GM18907 (cell line): Measurements from ENCODE around the gene FGF14.

ENCODE experiments used
- ATAC-seq: cut with Tn5 transposase; IDR thresholded peaks from one replicate; pipeline ENCODE4 v1.9.1; 2021; ENCODE audit warnings: mild to moderate bottlenecking, moderate library complexity; ENCODE audit not compliant: unreplicated experiment

Gene FGF14

GRCh38 chr13:102401766-102402165 lies at the start of gene FGF14:
TSS of gene FGF14 (minus strand) at chr13:102402048.
- ATAC-seq: no peak

DNA sequence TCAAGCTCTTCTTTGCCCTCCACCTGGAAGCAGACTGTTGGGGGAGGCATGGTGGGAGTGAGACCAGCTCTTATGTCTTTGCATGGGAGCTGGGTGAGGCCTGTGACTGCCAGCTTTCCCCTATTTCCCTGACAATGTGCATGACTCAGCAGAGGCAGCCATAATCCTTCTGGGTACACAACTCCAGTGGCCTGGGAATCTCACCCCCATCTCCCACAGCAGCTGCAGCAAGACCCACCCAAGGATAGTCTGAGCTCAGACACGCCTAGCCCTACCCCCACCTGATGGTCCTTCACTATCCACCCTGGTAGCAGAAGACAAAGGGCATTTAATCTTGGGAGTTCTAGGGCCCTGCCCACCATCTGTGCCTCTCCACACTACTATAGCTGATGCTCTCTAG lies 41.4 kb upstream of the FGF14 start:
- no peak for ATAC-seq

DNA sequence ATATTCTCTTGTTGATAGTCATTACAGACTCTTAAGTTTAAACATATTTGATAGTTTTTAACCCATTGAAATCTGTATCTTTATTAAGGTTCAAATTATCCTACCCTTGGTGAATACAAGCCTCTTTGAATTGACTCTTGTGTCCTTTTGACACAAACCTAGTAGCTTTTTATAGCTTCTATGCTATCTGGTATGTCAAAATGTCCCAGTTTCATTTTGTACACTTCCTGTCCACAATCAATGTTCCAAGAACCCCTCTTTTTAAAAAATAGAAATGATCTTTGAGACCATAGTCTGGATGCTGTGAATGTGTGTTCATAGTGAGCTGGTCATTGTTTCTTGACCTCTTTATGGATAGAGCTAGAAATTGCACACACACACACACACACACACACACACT lies 39.2 kb upstream of the FGF14 start:
- peak; percentile 39 for ATAC-seq

- ATAC-seq: peak; percentile 68
Observed at GRCh38 chr13:102440259-102440936, 38.5 kb upstream of the FGF14 start.

- ATAC-seq: no peak
Observed at GRCh38 chr13:102422690-102423089, 20.8 kb upstream of the FGF14 start.

- ATAC-seq: no peak
Observed at GRCh38 chr13:102405499-102406100, 3.8 kb upstream of the FGF14 start.

DNA sequence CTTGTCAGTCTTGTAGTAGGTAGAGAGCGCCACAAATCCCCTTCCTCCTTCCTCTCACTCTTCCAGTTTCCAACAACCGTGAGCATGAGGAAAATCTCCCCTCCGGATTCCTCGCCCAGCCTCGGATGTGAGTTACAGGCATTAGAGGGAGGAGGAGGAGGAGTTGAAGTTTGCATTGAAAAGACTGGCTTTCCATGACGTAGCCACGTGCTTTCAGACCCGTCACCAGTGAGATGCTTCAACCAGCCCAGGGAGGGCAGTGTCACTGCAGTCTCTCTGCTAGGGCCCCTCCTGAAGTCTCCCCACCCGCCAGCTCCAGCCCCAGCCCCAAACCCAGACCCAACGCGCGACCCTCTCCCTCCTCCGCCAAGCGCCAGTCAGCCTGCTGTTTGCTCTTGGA lies 442 bp upstream of the FGF14 start:
- ATAC-seq: peak; percentile 48

- ATAC-seq: no peak
Observed at GRCh38 chr13:102401265-102401664, 583 bp downstream of the FGF14 start.

DNA sequence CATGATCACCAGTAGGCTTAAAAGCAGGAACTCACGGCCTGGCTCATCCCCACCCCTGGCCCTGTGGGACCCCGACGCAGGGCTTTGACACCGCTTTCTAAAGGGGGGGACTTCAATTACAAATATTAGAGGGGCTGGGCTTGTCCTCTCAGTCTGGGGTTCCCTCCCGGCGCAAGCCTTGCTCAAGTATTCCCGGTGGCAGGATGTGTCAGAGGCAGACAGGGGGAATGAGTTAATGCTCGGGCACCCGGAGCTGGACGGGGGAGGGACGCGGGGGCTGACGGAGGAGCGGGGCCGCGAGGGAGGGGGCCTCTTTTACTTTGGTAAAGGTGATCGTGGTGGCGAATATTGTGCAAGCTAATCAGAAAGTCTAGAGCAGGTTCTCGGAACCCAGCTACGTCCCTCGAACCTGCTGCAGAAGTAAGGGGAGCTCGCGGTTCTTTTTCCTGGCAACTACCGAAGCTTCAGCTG lies 1.1 kb downstream of the FGF14 start:
- ATAC-seq: no peak

- ATAC-seq: peak; percentile 56
Observed at GRCh38 chr13:102399791-102400674, 1.8 kb downstream of the FGF14 start.

DNA sequence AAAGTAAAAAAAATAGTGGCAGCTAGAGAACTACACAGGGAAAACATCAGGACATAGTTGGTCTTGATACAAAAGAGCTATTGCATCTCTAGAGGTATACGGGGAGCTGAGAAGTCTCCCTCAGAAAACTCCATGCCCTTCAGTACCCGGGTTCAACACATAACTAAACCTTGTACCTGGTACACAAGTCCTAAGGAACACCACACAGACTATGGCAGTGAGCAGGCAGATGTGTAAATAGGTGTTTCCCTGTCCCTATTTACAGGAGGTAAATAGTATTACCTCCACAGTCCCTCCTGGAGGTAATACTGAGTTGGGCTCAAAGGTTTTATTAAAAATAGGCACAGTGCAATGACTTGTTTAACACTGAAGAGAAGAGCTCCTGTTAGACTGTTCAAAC lies 5.9 kb downstream of the FGF14 start:
- no peak for ATAC-seq

GRCh38 chr13:102395174-102395573 lies 6.7 kb downstream of the FGF14 start:
- ATAC-seq: no peak

GRCh38 chr13:102394158-102395053 lies 7.4 kb downstream of the FGF14 start:
- peak; percentile 98 for ATAC-seq

- ATAC-seq: no peak
Observed at GRCh38 chr13:102392481-102393209, 9.2 kb downstream of the FGF14 start.

- no peak for ATAC-seq
Observed at GRCh38 chr13:102386461-102386860, 15.4 kb downstream of the FGF14 start.

GRCh38 chr13:102380012-102380411 lies 21.8 kb downstream of the FGF14 start:
- no peak for ATAC-seq

DNA sequence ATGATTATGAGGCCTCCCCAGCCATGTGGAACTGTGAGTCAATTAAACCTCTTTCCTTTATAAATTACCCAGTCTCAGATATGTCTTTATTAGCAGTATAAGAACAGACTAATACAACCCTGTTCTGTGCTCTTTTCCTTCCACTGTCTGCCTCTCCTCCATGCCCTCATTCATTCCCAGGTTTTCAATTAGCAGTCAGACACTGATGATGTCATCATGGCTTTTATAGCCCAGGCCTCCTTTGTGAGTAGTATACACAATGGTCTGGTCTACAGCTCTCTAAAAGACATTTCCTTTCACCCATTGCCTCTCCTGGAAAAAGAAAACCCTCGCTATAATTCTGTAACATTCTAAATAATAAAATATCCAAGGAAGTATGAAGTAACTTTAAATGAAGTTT lies 25.5 kb downstream of the FGF14 start:
- no peak for ATAC-seq

DNA sequence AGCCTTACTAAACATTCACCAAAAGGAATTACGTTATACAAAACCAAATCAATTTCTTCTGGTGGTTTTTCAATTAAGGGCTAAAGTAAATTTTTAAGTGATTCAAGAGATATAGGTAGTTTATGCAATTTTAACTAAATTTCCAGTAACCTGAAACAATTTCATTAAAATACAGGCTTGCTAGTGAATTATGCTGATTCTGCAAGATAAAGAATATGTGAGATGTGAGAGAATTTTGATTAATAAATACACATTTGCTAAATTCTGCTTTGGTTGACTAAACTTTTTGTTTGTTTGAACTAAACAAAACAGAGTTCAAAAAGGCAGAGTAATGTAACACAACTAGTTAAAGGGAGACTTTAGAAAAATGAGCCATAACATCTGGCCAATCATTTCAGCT lies 27.1 kb downstream of the FGF14 start:
- no peak for ATAC-seq

GRCh38 chr13:102374233-102374632 lies 27.6 kb downstream of the FGF14 start:
- ATAC-seq: no peak

DNA sequence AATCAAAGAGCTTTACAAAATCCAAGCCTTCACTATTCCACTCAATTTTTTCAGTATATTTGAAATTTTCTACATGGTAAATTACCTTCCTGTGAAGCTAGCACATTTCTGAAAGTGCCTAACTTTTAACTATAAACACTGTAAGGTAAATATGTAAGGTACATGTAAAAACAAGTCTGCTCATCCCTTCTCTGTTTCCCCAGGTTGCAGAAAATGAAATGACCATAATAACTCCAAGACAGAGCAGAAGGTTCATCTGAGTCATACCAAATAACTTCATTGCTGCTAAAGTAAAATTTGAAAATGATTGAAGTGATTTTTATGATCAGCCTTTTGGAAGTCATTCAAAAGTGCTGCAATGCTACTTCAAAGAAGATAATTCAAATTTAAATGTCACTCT lies 28.6 kb downstream of the FGF14 start:
- ATAC-seq: no peak
